H1 (cell line): ENCODE results near the gene MRM1. TPM values are rescaled to one million over a fixed set of nuclear protein-coding genes. Genes with fewer than 3 reads are reported as not detected.

Source experiments
- CTCF ChIA-PET: fragments of 300-600 bp; sonication (Branson Sonifier 250); formaldehyde crosslinking; loops from one replicate; lab custom pipeline; 2021; ENCODE audit not compliant: partially characterized antibody; lab: Charles Lee
- POLR2A ChIA-PET: fragments of 300-600 bp; sonication (Branson Sonifier 250); formaldehyde crosslinking; loops from one replicate; lab custom pipeline; 2021; ENCODE audit warnings: inconsistent platforms; ENCODE audit not compliant: partially characterized antibody; lab: Charles Lee
- DNase-seq, 2 experiments: peaks; one replicate each; pipeline versions ENCODE4 v3.0.0 to v3.0.0-alpha.2; 2010 to 2022; ENCODE audit warnings: low spot score in 2 of 2, low read depth in 1 of 2, mixed read lengths in 1 of 2
- FAIRE-seq: peaks from 2 replicates; lab custom pipeline; 2011; peaks lifted over from hg19 to GRCh38; lab: Jason Lieb, UNC
- H2AFZ ChIP-seq: 2 replicates; pipeline ENCODE4 v1.8.1; 2012; ENCODE audit warnings: low read length, inconsistent platforms
- H2AK5ac ChIP-seq: 2 replicates; pipeline ENCODE4 v1.6.1; 2013; ENCODE audit warnings: low read depth, low read length
- H2BK120ac ChIP-seq: replicated peaks from 2 replicates; pipeline ENCODE3; 2013; ENCODE audit warnings: low read depth, low read length, inconsistent platforms
- H2BK12ac ChIP-seq: 2 replicates; pipeline ENCODE4 v1.6.1; 2013; ENCODE audit warnings: low read depth, low read length
- H2BK15ac ChIP-seq: 2 replicates; pipeline ENCODE4 v1.6.1; 2013; ENCODE audit warnings: low read length
- H2BK20ac ChIP-seq: 2 replicates; pipeline ENCODE4 v1.6.1; 2013; ENCODE audit warnings: low read length
- H2BK5ac ChIP-seq: 2 replicates; pipeline ENCODE4 v1.6.1; 2013; ENCODE audit warnings: low read depth, low read length
- H3K14ac ChIP-seq: 2 replicates; pipeline ENCODE4 v1.6.1; 2013; ENCODE audit warnings: inconsistent platforms; ENCODE audit not compliant: insufficient read length
- H3K18ac ChIP-seq: 2 replicates; pipeline ENCODE4 v1.6.1; 2013; ENCODE audit warnings: low read length; ENCODE audit errors: extremely low read depth
- H3K23ac ChIP-seq: 2 replicates; pipeline ENCODE4 v1.6.1; 2013; ENCODE audit warnings: inconsistent platforms; ENCODE audit not compliant: insufficient read length
- H3K23me2 ChIP-seq: 2 replicates; pipeline ENCODE4 v1.6.1; 2013; ENCODE audit warnings: low read depth, low read length
- H3K27ac ChIP-seq: 2 replicates; pipeline ENCODE4 v1.6.1; 2011; ENCODE audit warnings: low read depth, low read length, inconsistent platforms
- H3K27me3 ChIP-seq, 4 experiments: replicated peaks in 1 of 4; 1 replicate in 1 of 4; 2 replicates in 3 of 4; pipeline versions ENCODE4 v1.6.1 to v1.8.1; 2011 to 2013; ENCODE audit warnings: low read length in 3 of 4, mild to moderate bottlenecking in 3 of 4, inconsistent platforms in 2 of 4, mixed read lengths in 2 of 4, moderate library complexity in 1 of 4; ENCODE audit not compliant: control insufficient read depth in 3 of 4, insufficient read depth in 3 of 4; ENCODE audit errors: extremely low read depth in 1 of 4
- H3K36me3 ChIP-seq, 4 experiments: 2 replicates each; pipeline versions ENCODE4 v1.6.1 to v1.8.1; 2011 to 2013; ENCODE audit warnings: mild to moderate bottlenecking in 4 of 4, low read length in 3 of 4, moderate library complexity in 2 of 4, control low read depth in 1 of 4, inconsistent platforms in 1 of 4; ENCODE audit not compliant: insufficient read depth in 4 of 4, control insufficient read depth in 2 of 4
- H3K4ac ChIP-seq: replicated peaks from 2 replicates; pipeline ENCODE3; 2013; ENCODE audit warnings: low read length, low read depth, mixed read lengths, inconsistent platforms; ENCODE audit not compliant: insufficient read length
- H3K4me1 ChIP-seq, 4 experiments: replicated peaks in 1 of 4; 1 replicate in 1 of 4; 2 replicates in 3 of 4; pipeline versions ENCODE4 v1.6.1 to v1.8.1; 2011 to 2013; ENCODE audit warnings: low read length in 3 of 4, inconsistent platforms in 2 of 4, mixed read lengths in 1 of 4; ENCODE audit not compliant: insufficient read depth in 4 of 4, control insufficient read depth in 3 of 4
- H3K4me2 ChIP-seq, 2 experiments: 2 replicates each; pipeline versions ENCODE4 v1.6.1 to v1.8.1; 2011 to 2013; ENCODE audit warnings: low read depth in 2 of 2, low read length in 2 of 2, control low read depth in 1 of 2, inconsistent platforms in 1 of 2, mild to moderate bottlenecking in 1 of 2; ENCODE audit not compliant: insufficient read depth in 1 of 2
- H3K4me3 ChIP-seq, 4 experiments: fragments of 200-600, 300-600 bp in 1 of 4; sonication (generic), shearing (Covaris generic), sonication (Bioruptor Twin) in 1 of 4; 2 replicates each; pipeline versions ENCODE4 v1.5.1 to v1.8.1; 2011 to 2016; ENCODE audit warnings: low read length in 4 of 4, low read depth in 3 of 4, control low read depth in 2 of 4, inconsistent platforms in 2 of 4, mild to moderate bottlenecking in 2 of 4, mixed read lengths in 1 of 4, moderate library complexity in 1 of 4; ENCODE audit not compliant: insufficient read depth in 2 of 4; ENCODE audit errors: extremely low read depth in 1 of 4
- H3K56ac ChIP-seq: replicated peaks from 2 replicates; pipeline ENCODE3; 2013; ENCODE audit warnings: low read depth, mild to moderate bottlenecking, mixed read lengths, low read length, inconsistent platforms; ENCODE audit not compliant: insufficient read length
- H3K79me1 ChIP-seq: 2 replicates; pipeline ENCODE4 v1.6.1; 2013; ENCODE audit warnings: low read depth, low read length, control low read depth
- H3K79me2 ChIP-seq, 2 experiments: 2 replicates each; pipeline versions ENCODE4 v1.6.1 to v1.8.1; 2012 to 2013; ENCODE audit warnings: low read length in 2 of 2, mild to moderate bottlenecking in 2 of 2, inconsistent platforms in 1 of 2; ENCODE audit not compliant: insufficient read depth in 2 of 2, control insufficient read depth in 1 of 2
- H3K9ac ChIP-seq, 4 experiments: replicated peaks in 1 of 4; 1 replicate in 1 of 4; 2 replicates in 3 of 4; pipeline versions ENCODE4 v1.6.1 to v1.8.1; 2011 to 2013; ENCODE audit warnings: low read depth in 3 of 4, low read length in 3 of 4, control low read depth in 2 of 4, mild to moderate bottlenecking in 2 of 4, moderate library complexity in 2 of 4, inconsistent platforms in 1 of 4; ENCODE audit errors: extremely low read depth in 1 of 4
- H3K9me3 ChIP-seq, 2 experiments: 2 replicates each; pipeline versions ENCODE4 v1.6.1 to v1.8.1; 2012 to 2013; ENCODE audit warnings: mild to moderate bottlenecking in 2 of 2, moderate library complexity in 2 of 2, control low read depth in 1 of 2, inconsistent platforms in 1 of 2, low read depth in 1 of 2, low read length in 1 of 2, mixed read lengths in 1 of 2; ENCODE audit not compliant: insufficient read depth in 2 of 2
- H4K20me1 ChIP-seq, 2 experiments: replicated peaks in 1 of 2; 2 replicates each; pipeline versions ENCODE3 to v1.8.1; 2011 to 2013; ENCODE audit warnings: inconsistent platforms in 2 of 2, low read length in 2 of 2, mild to moderate bottlenecking in 1 of 2; ENCODE audit not compliant: insufficient read depth in 2 of 2, control insufficient read depth in 1 of 2
- H4K5ac ChIP-seq: 2 replicates; pipeline ENCODE4 v1.6.1; 2013; ENCODE audit warnings: low read length, low read depth, mixed read lengths, inconsistent platforms; ENCODE audit not compliant: insufficient read length
- H4K8ac ChIP-seq: 2 replicates; pipeline ENCODE4 v1.8.0; 2013; ENCODE audit warnings: mild to moderate bottlenecking, moderate library complexity, low read length, inconsistent platforms; ENCODE audit not compliant: insufficient read depth; ENCODE audit errors: extremely low read depth
- H4K91ac ChIP-seq: replicated peaks from 2 replicates; pipeline ENCODE3; 2013; ENCODE audit warnings: low read length, mixed read lengths, inconsistent platforms; ENCODE audit not compliant: insufficient read length
- ZNF274 ChIP-seq: IDR thresholded peaks from 2 replicates; pipeline ENCODE4 v1.7.0; 2012; ENCODE audit warnings: low read length, borderline replicate concordance; ENCODE audit errors: extremely low read depth
- WGBS, 2 experiments: shearing (Covaris generic) in 1 of 2; methylation state at CpG; one replicate each; pipeline versions ENCODE4 v1.1.6 to v1.1.7; 2013 to 2015; ENCODE audit warnings: low lambda C conversion rate in 2 of 2, mixed read lengths in 2 of 2, inconsistent platforms in 1 of 2, low coverage in 1 of 2, missing lambda C conversion rate in 1 of 2; ENCODE audit not compliant: insufficient replicate concordance in 2 of 2, insufficient coverage in 1 of 2, insufficient read length in 1 of 2; ENCODE audit errors: extremely low coverage in 1 of 2, missing lambda C conversion rate in 1 of 2; 5-methylcytosine and 5-hydroxymethylcytosine counted together
- polyA plus RNA-seq, 7 experiments: library from polyadenylated mRNA; depleted of rRNA in 3 of 7; stranded (reverse) in 5 of 7; unstranded in 2 of 7; fragments of >200 nt in 5 of 7; fragments of 200-250 nt in 2 of 7; gene quantifications; 1 replicate in 5 of 7; 2 replicates in 1 of 7; 4 replicates in 1 of 7; pipeline versions ENCODE4 v1.2.1 to v1.2.3, GENCODE V29; 2011 to 2013; ENCODE audit warnings: missing spikeins in 2 of 7, mixed read lengths in 2 of 7
- total RNA-seq: library from RNA; stranded (reverse); fragmentation: NEBNext Ultra II Directional; extraction: Animal tissue kit (Norgen Biotek cat#: 25700); gene quantifications from 2 replicates; pipeline ENCODE4 v1.2.1, GENCODE V29; 2021

The MRM1 gene
- total and polyA plus RNA-seq, 2 of the 8 experiments (the other 6 are each of a cell fraction or from before 2014, with no cell fraction given): 9.9 to 11.2 TPM

DNA sequence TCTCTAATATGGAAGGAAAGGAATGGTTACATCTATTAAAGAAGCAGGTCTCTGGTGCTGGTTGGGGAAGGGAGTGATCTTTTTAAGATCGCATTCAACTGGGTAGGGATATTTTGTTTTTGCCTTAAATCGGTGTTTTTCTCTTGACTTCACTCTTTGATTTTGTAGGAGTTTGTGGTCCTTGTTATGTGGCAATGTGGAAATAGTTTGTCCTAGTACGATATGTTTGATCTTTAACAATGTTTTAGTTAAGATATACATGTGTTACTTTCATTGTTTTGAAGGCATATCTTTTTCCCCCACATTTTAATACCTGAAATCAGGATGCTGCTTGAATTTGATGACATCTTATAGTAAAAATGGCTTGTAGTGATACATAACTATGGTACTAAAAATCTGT is 47.9 kb upstream of the MRM1 start:
- no peak overlapping the region for H3K4me3 ChIP-seq
- no peak overlapping the region for H3K4ac ChIP-seq
- H3K56ac ChIP-seq: no peak overlapping the region
- H3K23ac ChIP-seq: no peak overlapping the region
- DNase-seq: no peak
- no peak overlapping the region for H4K8ac ChIP-seq
- ChIA-PET CTCF (no interaction called here), POLR2A (interaction anchor here (1.0 kb wide), 1 partner anchor 19 kb away, joined by 4 read pairs; no protein-coding TSS in a partner anchor)
- H2BK120ac ChIP-seq: no peak overlapping the region
- H2AFZ ChIP-seq: no peak overlapping the region
- H2BK12ac ChIP-seq: no peak overlapping the region
- H4K20me1 ChIP-seq: peaks cover 3% of the 10 kb centered on the region in 2 experiments
- no peak overlapping the region for H3K4me2 ChIP-seq
- no peaks in the 10 kb centered on the region for H3K9me3 ChIP-seq
- H3K27me3 ChIP-seq: no peaks in the 10 kb centered on the region
- H3K23me2 ChIP-seq: no peaks in the 10 kb centered on the region
- no peak overlapping the region for H3K27ac ChIP-seq
- no peak overlapping the region for H2BK20ac ChIP-seq
- no peak overlapping the region for H2AK5ac ChIP-seq
- peaks cover 0 to 65% of the 10 kb centered on the region in 2 experiments; a peak in 2 of 4 replicates for H3K79me2 ChIP-seq
- no peak overlapping the region for H2BK15ac ChIP-seq
- no peak overlapping the region for H2BK5ac ChIP-seq
- no peak for TF ChIP-seq ZNF274
- FAIRE-seq: no peak
- 97% methylated on average over 3 of the region's 3 CpGs; no CpG with 5 or more reads in 1 of the 2 experiments for WGBS, 2 experiments
- H3K14ac ChIP-seq: no peak overlapping the region
- H3K36me3 ChIP-seq: peaks cover 5 to 26% (median 8%) of the 10 kb centered on the region in 4 experiments; a peak in 6 of 8 replicates
- H4K5ac ChIP-seq: no peak overlapping the region
- H3K79me1 ChIP-seq: no peaks in the 10 kb centered on the region; the same call in 1 of the 2 replicates
- no peak overlapping the region for H4K91ac ChIP-seq
- no peaks in the 10 kb centered on the region; a peak in 1 of 7 replicates for H3K4me1 ChIP-seq
- no peak overlapping the region for H3K9ac ChIP-seq
- H3K18ac ChIP-seq: no peak overlapping the region
